Measurements from ENCODE around the gene PEX13.
A peak's percentile ranks its signal among the peaks of the same experiment; 100 is the strongest.

PEX13 gene

DNA sequence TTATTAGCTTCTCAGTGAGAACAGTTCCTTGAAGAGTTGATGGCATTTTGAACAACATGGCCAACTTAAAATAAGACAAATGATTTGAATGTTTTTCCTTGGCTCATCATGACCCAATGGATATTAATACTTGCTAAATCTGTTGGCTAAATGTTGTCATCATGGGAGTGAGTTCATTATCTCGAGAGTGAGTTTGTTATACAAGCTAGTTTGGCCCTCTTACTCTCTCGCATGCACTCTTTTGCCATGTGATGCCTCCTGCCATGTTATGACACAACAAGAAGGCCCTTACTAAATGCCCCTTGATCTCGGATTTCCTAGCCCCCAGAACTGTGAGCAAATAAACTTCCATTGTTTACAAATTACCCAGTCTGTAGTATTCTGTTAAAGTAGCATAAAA, 25.3 kb downstream of the PEX13 start:
- TF ChIP-seq, protein P1, sequence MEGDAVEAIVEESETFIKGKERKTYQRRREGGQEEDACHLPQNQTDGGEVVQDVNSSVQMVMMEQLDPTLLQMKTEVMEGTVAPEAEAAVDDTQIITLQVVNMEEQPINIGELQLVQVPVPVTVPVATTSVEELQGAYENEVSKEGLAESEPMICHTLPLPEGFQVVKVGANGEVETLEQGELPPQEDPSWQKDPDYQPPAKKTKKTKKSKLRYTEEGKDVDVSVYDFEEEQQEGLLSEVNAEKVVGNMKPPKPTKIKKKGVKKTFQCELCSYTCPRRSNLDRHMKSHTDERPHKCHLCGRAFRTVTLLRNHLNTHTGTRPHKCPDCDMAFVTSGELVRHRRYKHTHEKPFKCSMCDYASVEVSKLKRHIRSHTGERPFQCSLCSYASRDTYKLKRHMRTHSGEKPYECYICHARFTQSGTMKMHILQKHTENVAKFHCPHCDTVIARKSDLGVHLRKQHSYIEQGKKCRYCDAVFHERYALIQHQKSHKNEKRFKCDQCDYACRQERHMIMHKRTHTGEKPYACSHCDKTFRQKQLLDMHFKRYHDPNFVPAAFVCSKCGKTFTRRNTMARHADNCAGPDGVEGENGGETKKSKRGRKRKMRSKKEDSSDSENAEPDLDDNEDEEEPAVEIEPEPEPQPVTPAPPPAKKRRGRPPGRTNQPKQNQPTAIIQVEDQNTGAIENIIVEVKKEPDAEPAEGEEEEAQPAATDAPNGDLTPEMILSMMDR (IDR thresholded peaks at IDR 0.05; ENCODE audit: low read depth, low read length) = no peak
- H3K4me3 ChIP-seq (ENCODE audit: low read depth, low read length) = no peak overlapping the region
- no peak for DNase-seq (ENCODE audit: low read depth, low spot score)
- in situ Hi-C loops (cut with HindIII; ENCODE audit: low sequenced_read_pairs) = no loop called here

DNA sequence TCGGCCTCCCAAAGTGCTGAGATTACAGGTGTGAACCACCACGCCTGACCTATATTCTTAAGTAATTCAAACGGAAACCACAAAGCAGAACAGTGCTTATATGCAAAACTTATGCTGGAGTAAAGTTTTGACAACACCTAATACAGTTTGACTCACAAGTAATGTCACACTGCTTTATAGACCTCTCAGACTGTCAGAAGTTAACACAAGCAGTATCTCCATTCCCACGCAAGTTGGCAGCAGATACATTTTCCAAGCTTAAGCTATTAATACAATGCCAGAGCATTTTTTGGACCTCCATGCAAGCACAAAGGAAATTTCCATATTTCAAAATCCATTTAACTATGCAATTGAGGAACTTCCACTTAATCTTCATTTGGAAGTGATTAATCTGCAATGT, 27.1 kb downstream of the PEX13 start:
- DNase-seq (ENCODE audit: low read depth, low spot score) = no peak
- in situ Hi-C loops (cut with HindIII; ENCODE audit: low sequenced_read_pairs) = no loop called here
- no peak overlapping the region for H3K4me3 ChIP-seq (ENCODE audit: low read depth, low read length)
- TF ChIP-seq, protein P1 (IDR thresholded peaks at IDR 0.05; ENCODE audit: low read depth, low read length) = no peak

DNA sequence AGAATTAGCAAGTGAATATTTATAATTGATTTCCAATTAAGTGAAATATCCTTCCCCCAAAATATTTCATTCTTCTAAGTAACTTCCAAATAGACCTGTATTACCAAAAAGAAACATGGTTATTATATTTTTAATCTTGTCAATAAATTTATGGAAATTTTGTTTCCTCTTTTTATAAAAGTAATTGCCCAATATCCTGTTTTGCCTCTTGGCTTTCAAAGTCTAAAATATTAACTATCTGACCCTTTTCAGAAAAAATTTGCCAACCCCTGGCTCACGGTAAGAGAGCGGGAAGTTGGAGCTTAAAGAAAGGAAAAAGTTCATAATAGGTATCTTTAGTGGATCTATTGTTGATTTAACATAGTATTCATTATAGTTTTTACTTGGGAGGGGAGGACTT, 27.7 kb downstream of the PEX13 start:
- in situ Hi-C loops (cut with HindIII; ENCODE audit: low sequenced_read_pairs) = no loop called here
- DNase-seq (ENCODE audit: low read depth, low spot score) = no peak
- H3K4me3 ChIP-seq (ENCODE audit: low read depth, low read length) = no peak overlapping the region

DNA sequence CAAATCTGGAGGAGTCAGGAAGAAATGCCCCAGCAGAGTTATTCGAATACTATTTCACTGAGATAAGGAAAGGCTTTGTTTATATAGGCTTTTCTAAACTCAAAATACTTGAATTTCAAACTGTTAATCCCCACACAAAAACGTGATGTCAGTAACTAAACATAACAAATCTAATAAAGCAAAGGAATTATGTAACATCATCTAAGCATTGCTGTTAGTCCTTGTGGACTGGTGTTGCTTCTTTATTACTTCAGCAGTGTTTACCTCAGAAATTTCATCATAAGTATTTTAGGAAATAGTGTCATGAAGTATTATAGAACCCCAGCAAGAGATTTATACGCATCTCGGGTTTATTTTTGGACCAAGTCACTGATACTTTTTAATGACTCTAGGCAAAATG, 28.5 kb downstream of the PEX13 start:
- in situ Hi-C loops (cut with HindIII; ENCODE audit: low sequenced_read_pairs) = no loop called here
- TF ChIP-seq, protein P1 (IDR thresholded peaks at IDR 0.05; ENCODE audit: low read depth, low read length) = no peak
- DNase-seq (ENCODE audit: low read depth, low spot score) = peak; percentile 1
- no peak overlapping the region for H3K4me3 ChIP-seq (ENCODE audit: low read depth, low read length)

More for the DNA sequence above, 27.7 kb downstream of the PEX13 start:
- TF ChIP-seq, protein P1 (IDR thresholded peaks at IDR 0.05; ENCODE audit: low read depth, low read length) = no peak

DNA sequence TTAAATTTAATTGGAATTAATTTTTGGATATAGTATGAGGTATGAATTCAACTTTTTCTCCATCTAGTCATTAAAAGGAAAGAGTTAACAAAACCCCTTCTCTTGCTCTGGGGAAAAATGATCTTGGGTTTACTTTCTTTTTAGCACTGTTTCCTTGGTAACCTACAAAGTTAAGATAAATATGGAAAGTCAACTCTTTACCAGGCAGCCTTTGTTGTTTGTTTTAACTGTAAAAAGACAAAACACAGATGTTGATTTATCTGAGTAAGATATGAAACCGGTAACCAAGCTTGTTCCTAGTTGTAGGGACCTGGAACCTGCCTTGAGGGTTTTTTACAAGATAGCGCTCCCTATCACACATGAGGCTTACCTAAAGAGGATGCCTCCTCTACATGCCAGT, 38.0 kb downstream of the PEX13 start:
- TF ChIP-seq, protein P1 (IDR thresholded peaks at IDR 0.05; ENCODE audit: low read depth, low read length) = no peak
- peak; percentile 45 for DNase-seq (ENCODE audit: low read depth, low spot score)
- in situ Hi-C loops (cut with HindIII; ENCODE audit: low sequenced_read_pairs) = no loop called here
- H3K4me3 ChIP-seq (ENCODE audit: low read depth, low read length) = no peak overlapping the region

DNA sequence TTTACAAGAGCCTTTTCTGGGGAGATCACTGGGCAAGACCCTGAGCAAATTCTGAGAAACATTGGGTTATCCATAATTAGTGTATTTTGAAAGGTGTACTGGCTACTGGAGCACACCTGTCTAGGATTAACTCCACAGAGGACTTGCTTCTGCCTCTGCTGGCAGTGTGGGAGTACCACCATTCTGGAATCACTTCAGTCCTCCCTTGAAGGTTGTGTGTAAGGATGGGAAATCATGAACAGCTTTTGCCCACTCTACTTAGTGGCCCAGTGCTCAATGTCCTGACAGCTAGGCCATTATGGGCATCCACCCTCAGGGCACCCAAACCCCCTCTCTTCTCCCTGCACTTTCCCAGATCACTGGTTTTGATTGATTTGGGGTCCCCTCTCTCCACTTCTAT, 40.0 kb downstream of the PEX13 start:
- no peak for DNase-seq (ENCODE audit: low read depth, low spot score)
- H3K4me3 ChIP-seq (ENCODE audit: low read depth, low read length) = no peak overlapping the region
- in situ Hi-C loops (cut with HindIII; ENCODE audit: low sequenced_read_pairs) = no loop called here
- TF ChIP-seq, protein P1 (IDR thresholded peaks at IDR 0.05; ENCODE audit: low read depth, low read length) = no peak

DNA sequence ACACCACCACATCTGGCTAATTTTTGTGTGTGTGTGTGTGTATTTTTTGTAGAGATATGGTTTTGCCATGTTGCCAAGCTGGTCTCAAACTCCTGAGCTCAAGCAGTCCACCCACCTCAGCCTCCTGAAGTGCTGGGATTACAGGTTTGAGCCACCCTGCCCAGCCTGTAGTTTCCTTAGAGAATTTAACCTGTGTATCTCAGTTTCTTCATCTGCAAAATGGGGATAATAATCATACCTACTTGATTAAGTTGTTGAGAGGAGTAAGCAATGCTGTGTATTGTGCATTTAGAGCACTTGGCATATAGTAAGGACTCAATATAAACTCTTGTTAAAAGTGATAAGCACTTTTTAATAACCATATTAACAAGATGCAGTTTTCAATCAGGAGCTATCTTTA, 41.9 kb downstream of the PEX13 start:
- no peak for DNase-seq (ENCODE audit: low read depth, low spot score)
- TF ChIP-seq, protein P1 (IDR thresholded peaks at IDR 0.05; ENCODE audit: low read depth, low read length) = no peak
- in situ Hi-C loops (cut with HindIII; ENCODE audit: low sequenced_read_pairs) = no loop called here
- no peak overlapping the region for H3K4me3 ChIP-seq (ENCODE audit: low read depth, low read length)

Measured in astrocyte of the spinal cord (primary cell).